CD1c-positive myeloid dendritic cell (primary cell): ENCODE data around the gene VIPR2.
"Not testable (repeated sequence)": the region's sequence is repeated elsewhere in the genome, so short reads cannot be mapped to it uniquely, and the experiment has no call there.

ENCODE experiments used
- DNase-seq: peaks from one replicate; pipeline ENCODE4 v3.0.0-alpha.2; 2016; ENCODE audit errors: extremely low spot score

VIPR2 gene

DNA sequence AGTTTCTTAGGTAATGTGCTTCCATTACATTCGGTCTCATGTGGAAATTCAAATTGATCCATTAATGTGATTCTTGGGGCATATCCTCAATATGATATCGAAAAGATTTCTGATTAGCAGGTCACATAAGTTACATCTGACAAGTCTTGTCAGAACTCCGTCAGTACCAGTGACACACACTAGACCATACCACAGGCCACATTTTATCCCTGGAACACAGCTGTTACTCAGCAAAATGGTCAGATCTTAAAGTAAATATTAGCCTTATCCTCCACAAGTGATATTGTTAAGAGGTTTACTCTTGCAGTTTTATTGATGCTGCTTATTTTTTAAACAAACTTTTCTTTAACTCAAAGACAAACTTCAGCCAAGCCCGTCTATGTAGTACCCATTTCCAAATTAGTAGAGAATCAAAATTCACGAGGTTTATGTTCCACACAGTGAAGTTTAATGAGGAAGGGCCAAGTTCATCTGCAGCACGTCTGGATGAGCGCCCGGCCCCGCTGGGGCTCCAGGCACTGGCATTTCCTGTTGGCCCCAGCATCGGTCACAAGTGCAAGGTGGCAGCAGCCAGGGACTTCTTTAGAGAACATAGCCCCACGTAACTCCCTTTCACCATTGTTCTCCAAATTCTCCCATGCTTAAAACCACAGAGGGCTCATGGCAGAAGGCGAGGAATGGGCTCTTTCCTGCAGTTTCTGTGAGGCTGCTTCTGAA lies 132.2 kb downstream of the VIPR2 start:
- no peak for DNase-seq

DNA sequence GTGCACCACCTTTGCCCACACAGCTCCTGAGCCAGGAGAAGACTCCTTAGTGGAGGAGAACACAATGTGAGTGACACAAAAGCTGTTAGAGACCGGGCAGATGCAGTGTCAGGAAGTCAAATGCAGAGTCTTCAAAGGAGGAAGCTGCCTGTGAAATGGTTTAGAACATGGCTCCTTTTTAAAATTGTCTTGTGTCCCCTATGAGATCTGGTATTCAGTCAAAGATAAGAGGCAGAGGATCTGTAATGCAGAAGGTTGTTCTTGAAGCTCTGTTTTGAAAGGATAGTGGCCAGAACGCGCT lies 133.0 kb downstream of the VIPR2 start:
- DNase-seq, result no peak

DNA sequence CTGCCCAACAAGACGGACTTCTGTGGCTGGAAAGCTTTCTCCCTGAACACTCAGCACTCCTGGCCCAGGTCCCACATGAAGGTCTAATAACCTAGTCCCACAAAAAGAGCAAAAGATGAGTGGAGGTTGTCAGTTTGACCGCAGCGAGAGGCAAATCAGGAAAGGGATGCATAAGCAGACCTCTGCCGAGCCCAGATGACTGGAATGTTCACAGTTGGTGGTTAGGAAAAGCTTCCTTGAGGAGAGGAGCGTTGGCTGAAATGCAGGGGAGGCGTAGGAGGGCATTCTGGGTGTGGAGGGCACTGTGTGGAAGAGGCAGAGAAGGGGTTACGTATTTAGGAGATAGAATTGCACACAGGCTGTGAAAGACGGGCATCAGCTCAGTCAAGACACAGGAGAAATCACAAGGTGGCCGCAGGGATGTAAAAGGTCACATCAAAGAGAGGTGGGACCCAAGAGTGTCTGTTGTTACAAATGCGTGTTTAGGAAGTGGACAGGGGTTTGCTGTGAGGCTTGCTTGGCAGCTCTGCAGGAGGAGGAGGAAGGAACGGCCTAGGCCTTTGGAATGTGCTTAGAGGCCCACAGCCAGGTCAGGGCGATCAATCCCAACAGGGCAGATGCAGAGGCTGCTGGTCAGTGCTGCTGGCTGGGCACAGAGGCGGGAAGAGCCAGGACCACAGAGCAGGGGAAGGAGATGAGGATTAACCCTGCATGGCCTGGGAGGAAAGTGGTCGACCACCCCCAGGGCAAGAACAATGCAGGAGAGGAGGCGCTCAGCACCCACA lies 133.5 kb downstream of the VIPR2 start:
- DNase-seq, result no peak

DNA sequence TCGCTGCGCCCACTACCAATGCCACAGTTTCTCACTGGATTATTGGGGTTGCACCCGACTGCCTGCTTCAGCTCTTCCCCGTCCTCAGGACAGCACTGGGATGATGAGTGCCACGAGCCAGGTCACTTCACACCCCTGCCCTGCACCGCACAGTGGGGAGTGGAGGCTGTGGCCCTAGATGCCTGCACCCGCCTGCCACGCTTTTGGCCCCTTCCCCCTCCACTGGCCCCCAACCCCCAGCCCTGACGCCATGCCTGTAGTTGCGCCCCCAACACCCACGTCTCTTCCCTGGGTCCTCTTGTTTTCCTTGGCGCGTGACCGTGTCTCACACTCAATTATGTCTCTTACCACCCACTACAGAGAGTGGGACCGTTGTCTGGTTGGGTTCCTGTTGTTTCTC lies 134.3 kb downstream of the VIPR2 start:
- no peak for DNase-seq

DNA sequence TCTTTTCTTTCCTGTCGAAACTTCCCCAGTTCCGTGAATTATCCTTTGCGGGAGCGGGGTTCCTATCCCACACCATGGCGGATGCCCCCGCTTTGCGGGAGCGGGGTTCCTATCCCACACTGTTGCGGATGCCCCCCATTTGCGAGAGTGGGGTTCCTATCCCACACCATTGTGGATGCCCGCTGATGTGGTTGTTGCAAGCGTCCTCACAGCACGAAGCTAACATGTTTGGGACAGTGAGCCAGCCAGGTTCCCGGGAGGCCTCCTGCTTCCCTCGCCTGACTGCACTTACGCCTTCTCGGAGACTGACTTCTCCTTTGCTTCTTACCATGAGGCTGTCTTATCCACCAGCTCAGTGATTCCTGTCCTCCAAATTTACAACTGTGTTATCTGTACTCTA lies 134.7 kb downstream of the VIPR2 start:
- DNase-seq, result no peak

DNA sequence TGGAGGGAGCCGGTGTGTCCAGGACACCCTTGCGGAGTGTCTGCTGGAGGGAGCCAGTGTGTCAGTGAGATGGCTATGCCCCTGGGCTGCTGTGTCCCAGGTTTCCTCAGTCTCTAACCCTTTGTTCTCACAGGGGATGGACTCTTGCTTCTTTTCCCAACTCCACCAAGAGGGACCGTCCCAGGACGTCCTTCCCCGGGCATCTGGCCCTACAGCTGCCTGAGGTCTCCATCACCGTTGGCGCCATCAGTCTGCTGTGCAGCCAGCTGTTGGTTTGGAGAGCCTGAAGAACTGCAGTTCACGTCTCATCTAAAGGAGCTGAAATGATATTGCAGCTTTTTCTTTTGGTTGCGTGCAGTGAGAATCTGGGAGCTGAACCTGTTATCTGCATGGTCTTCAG lies 136.2 kb downstream of the VIPR2 start:
- no peak for DNase-seq

DNA sequence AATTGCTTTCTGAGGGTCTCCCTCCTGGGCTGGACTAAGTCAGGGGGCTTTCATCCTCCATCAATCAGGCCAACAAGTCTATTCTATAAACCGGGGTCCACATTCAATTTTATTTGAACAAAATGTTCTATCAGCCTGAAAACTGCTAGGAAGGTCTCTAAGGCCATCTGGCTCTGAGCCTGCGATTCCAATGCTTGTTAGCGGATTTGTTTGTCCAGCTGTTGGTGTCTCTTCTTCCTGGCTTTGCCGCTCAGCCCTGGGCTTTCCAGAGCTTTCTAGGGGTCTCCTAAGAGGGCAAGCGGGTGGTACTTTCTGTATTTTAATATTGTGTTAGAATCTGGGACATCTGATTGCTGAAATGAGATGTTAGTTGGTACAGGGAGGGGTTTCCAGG lies 136.7 kb downstream of the VIPR2 start:
- DNase-seq, result no peak

DNA sequence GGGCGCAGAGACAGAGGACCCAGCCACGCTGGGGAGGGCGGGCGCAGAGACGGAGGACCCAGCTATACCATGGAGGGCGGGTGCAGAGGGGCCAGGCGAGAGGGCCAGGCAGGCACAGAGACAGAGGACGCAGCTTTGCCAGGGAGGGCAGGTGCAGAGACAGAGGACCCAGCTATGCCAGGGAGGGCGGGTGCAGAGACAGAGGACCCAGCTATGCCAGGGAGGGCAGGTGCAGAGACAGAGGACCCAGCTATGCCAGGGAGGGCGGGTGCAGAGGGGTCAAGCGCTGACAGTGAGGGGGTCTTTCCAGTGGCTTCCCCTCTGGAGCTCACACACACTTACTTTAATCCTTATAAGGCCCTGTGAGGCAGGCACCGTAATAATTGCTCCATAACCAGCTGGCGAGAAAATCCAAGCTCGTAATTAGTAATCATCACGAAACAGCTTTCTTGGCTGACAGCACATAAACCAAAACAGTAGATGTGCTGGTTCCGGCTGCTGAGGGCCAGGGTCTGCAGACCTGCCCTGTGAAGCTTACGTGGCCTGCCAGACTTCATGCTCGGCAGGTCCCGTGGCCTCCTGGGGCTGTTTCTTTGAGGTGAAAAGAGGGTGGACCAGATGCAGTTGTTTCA lies 137.2 kb downstream of the VIPR2 start:
- DNase-seq, result no peak

DNA sequence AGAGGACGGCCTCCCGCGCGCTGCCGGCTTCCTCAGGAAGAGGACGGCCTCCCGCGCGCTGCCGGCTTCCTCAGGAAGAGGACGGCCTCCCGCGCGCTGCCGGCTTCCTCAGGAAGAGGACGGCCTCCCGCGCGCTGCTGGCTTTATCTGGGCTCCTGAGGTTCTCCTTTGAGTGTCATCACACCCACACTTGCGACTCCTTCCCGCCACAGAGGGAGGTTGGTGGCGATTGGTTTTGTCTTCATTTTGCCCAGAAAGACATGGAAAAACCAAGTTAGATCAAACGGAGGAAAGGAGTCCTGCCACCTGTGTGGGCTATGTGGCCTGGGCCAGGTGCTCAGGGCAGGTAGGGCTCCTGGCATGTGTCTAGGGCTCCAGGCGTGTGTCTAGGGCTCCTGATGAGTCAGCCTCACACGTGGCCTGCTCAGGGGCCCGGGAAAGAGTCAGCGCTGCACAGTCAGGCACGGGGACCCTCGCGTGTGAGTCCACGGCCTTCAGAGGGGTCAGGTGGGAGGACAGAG lies 138.0 kb downstream of the VIPR2 start:
- DNase-seq, result no peak

DNA sequence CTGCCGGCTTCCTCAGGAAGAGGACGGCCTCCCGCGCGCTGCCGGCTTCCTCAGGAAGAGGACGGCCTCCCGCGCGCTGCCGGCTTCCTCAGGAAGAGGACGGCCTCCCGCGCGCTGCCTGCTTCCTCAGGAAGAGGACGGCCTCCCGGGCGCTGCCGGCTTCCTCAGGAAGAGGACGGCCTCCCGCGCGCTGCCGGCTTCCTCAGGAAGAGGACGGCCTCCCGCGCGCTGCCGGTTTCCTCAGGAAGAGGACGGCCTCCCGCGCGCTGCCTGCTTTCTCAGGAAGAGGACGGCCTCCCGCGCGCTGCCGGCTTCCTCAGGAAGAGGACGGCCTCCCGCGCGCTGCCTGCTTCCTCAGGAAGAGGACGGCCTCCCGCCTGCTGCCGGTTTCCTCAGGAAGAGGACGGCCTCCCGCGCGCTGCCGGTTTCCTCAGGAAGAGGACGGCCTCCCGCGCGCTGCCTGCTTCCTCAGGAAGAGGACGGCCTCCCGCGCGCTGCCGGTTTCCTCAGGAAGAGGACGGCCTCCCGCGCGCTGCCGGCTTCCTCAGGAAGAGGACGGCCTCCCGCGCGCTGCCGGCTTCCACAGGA lies 138.6 kb downstream of the VIPR2 start:
- DNase-seq, result not testable (repeated sequence)

DNA sequence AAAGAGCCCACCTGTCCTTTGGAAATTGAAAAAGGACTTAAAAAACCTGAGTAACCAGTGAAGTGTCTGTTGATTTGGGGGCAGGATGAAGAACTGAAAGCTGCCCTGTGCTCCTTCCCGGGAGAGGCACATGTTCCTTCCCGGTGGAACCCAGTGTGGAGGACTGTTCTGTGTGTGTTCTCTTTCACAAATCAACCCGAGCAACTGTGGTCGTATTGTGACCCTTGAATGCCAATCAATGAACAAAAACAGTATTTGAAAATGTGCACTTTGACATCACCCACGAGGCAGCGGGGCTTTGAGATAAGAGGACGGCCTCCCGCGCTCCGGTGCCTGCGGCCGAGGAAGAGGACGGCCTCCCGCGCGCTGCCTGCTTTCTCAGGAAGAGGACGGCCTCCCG lies 139.0 kb downstream of the VIPR2 start:
- no peak for DNase-seq

DNA sequence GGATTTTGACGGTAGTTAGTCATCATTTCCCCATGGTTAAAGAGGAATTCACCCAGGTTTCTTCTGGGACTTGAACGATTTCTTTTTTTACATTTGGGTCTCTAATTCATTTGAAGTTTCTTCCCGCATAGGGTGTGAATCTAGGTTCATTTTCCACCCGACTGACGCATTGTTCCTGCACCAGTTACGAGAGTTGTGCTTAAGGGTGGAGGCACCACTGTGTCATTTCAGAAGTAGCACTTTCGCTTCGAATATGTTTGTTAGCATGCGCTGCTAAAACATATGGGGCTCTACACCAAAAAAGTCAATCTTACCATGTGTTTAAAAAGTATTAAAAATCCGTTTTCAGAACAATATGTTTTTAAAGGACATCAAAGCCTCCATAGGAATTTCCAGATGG lies 140.3 kb downstream of the VIPR2 start:
- no peak for DNase-seq

DNA sequence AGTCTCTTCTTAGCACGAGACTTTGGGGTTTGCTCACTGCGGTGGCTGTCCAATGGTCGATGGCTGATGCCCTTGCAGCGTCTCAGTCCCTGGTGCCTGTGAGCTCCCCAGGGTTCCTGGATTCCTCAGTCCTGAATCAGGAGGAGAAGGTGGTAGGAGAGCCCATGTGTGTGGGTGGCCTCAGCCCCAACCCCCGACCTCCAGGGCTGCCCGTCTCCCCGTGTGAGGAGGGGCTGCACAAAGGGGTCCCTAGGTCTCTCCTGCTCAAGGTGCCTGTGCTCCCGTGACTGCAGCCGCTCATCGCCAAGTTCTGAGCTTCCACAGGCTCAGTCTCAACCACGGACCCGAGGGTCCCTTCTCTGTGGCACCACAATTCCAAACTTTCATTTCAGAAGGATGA lies 142.9 kb downstream of the VIPR2 start:
- no peak for DNase-seq

DNA sequence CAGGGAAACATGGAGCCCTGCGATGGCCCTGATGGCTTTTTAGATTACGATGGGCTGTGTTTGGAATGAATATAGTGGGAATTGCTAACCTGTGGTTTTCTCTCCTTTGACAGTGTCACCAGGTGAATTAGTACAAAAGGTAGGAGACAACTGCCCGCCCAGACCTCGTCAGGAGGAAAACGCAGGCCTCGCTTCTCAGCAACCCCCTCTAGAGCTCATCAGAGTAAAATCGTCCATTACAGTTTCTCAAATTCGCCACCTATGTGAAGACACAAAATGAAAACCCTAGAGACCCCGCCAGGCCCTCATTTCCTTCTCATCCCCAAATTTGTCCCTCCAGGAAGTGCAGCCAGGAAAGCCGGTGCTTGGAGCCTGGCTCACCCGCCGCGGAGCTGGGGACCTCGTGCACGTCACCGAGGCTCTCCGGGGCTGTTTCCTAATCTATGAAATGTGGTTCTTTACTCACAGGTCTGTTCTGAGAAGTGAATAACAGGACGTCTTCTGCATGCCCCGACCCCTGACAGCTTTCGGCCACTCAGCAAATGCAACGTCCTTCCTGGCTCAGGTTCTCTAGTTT lies 143.7 kb downstream of the VIPR2 start:
- no peak for DNase-seq

DNA sequence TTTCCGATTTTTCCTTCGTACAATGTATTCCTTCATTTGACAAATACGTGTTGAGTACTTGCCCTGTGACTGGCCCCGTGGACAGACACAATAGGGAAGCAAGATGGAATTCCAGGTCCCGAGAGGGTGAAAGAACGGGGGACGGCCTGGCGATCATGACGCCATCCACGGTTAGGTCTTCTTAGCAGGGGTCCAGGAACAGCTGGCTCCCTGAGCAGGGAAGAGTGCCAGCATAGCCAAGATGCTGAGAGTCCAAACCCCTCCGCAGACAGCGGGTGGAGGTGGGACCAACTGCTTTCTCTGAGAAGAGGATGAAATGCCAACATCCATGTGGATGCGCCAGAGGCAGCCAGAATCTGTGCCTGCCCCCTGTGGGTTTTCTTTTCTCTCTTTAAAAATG lies 144.6 kb downstream of the VIPR2 start:
- DNase-seq, result no peak

DNA sequence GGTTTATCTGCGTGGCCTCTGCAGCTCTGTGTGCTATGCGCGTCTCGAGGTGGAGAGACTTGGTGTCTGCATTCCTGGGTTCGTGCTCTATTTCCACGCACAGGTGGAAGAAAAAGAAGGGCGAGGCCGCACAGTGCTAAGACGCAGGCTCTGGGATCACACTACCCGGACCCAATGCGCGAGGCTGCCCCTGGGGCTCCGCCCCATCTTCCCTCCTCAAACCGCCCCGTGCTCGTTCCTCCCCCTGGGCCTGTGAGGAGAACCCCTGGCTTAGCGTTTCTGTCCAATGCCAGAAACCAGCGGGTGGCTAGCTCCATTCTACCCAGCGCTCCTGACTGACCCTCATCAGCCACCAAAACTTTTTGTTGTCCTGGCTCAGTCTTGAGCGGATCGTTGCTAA lies 145.2 kb downstream of the VIPR2 start:
- DNase-seq, result no peak

DNA sequence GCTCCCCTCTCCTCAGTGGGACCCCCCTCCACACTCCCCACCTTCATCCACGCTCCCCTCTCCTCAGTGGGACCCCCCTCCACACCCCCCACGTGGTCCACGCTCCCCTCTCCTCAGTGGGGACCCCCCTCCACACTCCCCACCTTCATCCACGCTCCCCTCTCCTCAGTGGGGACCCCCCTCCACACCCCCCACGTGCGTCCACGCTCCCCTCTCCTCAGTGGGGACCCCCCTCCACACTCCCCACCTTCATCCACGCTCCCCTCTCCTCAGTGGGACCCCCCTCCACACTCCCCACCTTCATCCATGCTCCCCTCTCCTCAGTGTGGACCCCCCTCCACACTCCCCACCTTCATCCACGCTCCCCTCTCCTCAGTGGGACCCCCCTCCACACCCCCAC lies 146.4 kb downstream of the VIPR2 start:
- DNase-seq, result not testable (repeated sequence)

DNA sequence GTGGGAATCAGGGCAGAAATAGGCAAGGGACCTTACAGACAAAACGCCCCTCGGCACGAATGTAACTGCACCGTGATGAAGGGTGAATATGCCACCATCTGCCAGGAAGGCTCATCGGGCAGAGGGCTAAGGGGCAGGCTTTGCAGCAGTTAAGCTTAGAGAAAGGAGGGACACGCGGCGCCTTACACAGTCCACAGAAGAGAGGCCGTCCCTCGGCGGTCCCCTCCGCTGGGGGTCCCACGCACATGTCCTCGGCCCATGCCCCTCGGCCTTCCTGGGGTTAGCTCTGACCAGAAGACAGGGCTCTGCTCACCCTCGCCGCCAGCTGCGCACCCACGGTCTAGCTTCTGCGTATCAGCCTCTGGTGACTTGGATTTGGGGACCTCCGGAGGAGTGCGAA lies 147.2 kb downstream of the VIPR2 start:
- no peak for DNase-seq

DNA sequence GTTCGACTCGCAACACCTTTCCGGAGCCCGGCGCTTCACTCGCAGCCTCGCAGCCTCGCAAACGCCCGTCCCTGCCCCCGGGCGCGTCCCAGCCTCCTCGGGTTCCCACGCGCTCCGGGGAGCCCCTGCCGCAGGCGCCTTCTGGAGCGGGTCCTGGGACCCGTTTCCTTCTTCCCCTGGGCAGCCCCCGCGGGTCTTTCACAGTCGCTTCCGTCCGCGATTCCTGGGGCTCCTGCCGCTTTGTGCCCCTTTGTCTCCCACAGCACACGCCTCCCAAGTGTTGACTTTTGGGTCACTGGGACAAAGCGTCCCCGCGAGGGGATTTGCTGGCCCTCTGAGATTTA lies 147.6 kb downstream of the VIPR2 start:
- DNase-seq, result no peak

DNA sequence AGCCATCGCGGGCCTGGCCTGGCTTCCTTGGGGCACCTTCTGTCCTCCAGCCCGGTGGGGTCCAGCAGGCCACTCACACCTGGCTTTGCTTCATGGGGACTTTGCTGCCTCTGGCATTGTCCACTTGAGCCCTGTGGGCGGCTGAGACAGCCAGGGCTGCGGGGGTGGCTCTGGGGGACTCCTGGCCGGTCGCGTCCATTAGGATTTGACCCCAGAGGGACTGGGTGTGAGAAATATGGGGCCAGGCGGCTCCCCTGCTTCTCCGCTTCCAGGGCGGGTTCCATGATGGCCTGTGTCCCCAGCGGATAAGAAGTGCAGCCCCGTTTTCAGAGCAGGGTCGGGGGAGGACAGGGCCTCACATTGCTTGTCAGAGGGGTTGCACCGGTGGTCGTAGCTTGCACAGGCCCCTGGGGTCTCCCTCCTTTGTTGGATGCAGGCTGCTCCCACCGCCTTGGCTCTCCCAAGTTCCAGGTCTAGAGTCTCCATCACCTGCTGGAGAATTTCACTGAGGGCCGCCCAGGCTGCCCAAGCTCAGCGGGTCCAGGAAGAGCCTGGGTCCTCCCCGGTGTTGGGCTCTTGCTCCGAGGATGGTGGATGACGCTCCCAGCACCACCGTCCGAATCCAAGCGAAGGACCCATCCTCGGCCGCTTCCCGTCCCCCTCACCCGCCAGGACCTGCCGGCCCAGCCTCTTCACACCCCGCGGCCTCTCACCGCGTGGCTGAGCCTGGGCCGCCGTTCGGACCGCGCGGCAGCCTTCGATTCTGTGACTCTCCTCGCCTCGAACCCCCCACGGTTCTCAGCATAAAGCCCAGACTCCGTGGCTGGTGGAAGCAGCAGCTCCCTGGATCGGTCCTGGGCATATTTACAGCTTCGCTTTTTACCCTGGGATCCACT lies 148.2 kb downstream of the VIPR2 start:
- DNase-seq, result no peak

DNA sequence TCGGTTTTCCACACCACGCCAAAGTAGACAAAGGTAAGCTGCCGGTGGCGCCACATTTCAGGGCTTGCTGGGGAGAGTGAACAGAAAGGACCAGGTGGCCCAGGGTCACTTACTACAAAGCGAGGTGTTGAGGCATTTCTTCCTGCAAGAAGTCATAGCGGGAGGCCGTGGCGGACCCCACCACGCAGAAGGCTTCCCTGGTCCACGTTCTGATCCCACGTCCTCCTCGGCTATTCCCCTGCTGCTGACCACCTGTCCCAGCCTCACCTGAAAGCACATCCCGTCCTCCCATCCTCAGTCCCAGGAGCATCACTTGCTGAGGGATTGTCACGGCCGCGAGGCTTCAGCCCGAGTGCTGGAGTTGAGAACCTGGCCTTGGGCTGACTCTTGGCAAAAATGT lies 149.2 kb downstream of the VIPR2 start:
- no peak for DNase-seq
